22Rv1 (cell line): ENCODE measurements around the gene CTRL.

ENCODE experiments used
- CTCF ChIP-seq: fragments of 450-650 bp; IDR thresholded peaks from 2 replicates; pipeline ENCODE4 v1.5.1; 2017; ENCODE audit warnings: mild to moderate bottlenecking
- ZFX ChIP-seq: fragments of 450-650 bp; IDR thresholded peaks from 2 replicates; pipeline ENCODE4 v1.6.1; 2017; ENCODE audit warnings: antibody characterized with exemption, borderline replicate concordance

DNA sequence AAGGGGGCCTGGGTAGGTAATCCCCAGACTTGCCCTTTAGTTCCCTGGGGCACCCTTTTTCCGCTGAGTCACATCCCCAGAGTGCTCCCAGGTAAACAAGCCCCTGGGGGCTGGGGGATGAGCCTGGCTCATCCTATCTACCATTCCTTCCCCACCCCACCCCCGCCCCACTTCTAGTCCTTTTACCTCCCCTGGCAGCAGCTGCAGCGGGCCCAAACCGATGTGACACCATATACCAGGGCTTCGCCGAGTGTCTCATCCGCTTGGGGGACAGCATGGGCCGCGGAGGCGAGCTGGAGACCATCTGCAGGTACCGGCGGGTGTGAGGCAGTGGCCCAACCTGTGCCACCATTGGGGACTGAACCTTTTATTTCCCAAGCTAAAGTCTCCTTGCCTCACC is 46.1 kb downstream of the CTRL start:
- no peak for TF ChIP-seq CTCF
- no peak for TF ChIP-seq ZFX
